Endothelial cell of umbilical vein (primary cell): Measurements from ENCODE around the gene SPDYE6.
"Not testable (repeated sequence)": the region's sequence is repeated elsewhere in the genome, so short reads cannot be mapped to it uniquely, and the experiment has no call there.

Experiments used
- POLR2A ChIP-seq: IDR thresholded peaks from 2 replicates; pipeline ENCODE4 v1.6.1; 2012; ENCODE audit warnings: low read depth, mild to moderate bottlenecking, control low read depth, low read length
- POLR2AphosphoS5 ChIP-seq: IDR thresholded peaks from 2 replicates; pipeline ENCODE4 v1.6.1; 2012; ENCODE audit warnings: low read depth, mild to moderate bottlenecking, control low read depth, low read length, moderate library complexity; ENCODE audit not compliant: insufficient read depth
- TF ChIP-seq, protein P1 (sequence below), 2 donors: IDR thresholded peaks; 1 replicate in 1 of 2; 2 replicates in 1 of 2; pipeline ENCODE4 v1.5.1; 2011; ENCODE audit warnings: low read length in 2 of 2, mild to moderate bottlenecking in 2 of 2, moderate library complexity in 2 of 2, control low read depth in 1 of 2, inconsistent platforms in 1 of 2, low read depth in 1 of 2; ENCODE audit not compliant: insufficient read depth in 1 of 2; ENCODE audit errors: extremely low read depth in 1 of 2
- TF ChIP-seq, protein P2 (sequence below): IDR thresholded peaks from 2 replicates; pipeline ENCODE4 v1.6.1; 2011; ENCODE audit not compliant: insufficient read depth, insufficient read length

DNA sequence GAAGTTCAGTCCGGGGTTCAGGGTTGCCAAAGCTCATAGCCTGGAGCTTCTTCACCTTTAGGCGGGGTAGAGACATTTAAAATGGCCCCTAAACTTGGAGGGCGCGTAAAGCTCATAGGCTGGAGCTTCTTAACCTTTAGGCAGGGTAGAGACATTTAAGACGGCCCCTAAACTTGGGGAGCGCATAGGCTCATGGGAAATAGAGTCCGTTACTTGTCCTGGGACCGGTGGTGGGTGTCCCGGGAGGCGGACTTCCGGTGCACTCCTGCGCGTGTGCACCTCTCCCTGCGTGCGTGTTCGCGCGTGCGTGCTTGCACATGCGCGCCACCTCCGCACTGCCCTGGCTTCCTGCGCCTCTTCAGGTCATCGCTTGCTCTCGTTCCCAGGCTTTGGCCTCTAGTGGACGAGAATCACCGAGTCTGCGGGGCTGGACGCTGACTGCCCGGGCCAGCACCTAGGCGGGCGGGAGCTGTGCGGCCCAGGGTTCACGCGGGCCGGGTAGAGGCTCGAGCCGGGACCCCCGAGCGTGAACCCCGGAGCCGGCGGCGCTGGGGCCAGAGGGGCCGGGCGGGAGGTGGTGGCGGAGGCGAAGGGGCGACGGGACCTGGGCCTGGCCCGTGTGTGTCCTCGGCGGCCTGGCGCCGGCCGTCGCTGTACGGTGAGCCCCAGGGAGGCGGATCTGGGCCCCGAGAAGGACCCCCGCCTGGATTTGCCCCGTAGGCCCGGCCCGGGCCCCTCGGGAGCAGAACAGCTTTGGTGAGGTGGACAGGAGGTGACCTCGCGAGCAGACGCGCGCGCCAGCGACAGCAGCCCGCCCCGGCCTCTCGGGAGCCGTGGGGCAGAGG is 7.5 kb upstream of the SPDYE6 start:
- TF ChIP-seq, protein P1, sequence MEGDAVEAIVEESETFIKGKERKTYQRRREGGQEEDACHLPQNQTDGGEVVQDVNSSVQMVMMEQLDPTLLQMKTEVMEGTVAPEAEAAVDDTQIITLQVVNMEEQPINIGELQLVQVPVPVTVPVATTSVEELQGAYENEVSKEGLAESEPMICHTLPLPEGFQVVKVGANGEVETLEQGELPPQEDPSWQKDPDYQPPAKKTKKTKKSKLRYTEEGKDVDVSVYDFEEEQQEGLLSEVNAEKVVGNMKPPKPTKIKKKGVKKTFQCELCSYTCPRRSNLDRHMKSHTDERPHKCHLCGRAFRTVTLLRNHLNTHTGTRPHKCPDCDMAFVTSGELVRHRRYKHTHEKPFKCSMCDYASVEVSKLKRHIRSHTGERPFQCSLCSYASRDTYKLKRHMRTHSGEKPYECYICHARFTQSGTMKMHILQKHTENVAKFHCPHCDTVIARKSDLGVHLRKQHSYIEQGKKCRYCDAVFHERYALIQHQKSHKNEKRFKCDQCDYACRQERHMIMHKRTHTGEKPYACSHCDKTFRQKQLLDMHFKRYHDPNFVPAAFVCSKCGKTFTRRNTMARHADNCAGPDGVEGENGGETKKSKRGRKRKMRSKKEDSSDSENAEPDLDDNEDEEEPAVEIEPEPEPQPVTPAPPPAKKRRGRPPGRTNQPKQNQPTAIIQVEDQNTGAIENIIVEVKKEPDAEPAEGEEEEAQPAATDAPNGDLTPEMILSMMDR (IDR thresholded peaks at IDR 0.05; ENCODE audit: extremely low read depth in 1 of 2, insufficient read depth in 1 of 2, low read depth in 1 of 2, low read length in 2 of 2), result not testable (repeated sequence)
- TF ChIP-seq POLR2A, result peak; percentile 55
- TF ChIP-seq, protein P2, sequence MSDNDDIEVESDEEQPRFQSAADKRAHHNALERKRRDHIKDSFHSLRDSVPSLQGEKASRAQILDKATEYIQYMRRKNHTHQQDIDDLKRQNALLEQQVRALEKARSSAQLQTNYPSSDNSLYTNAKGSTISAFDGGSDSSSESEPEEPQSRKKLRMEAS, result peak; percentile 32
- peak; percentile 76 for TF ChIP-seq POLR2AphosphoS5
